ENCODE data around the gene DPP3. TPM values are rescaled to one million over a fixed set of nuclear protein-coding genes. Genes with fewer than 3 reads are reported as not detected.

Gene DPP3
- total and polyA plus RNA-seq, 2 of the 4 experiments (the other 2 are of a cell fraction) = 51.8 to 66.3 TPM

DNA sequence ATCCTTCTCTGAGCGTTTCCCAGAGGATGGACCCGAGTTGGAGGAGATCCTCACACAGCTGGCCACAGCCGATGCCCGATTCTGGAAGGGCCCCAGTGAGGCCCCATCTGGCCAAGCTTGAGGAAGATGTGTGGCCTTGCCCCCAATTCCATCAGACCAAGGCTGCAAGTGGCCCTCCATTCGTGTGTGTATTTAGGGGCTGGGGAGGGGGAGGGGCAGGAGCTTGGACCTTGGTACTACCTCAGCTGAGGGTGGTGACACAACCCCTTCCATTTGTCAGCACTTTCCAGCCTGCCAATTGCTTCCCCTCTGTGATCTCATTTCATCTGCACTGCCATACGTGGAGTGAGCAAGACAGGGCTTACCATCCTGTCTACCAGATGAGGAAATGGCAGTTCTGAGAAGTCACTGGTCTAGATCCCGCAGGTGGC lies 28.9 kb downstream of the DPP3 start:
- Histone ChIP-seq H3K4ac (ENCODE audit: low read depth, low read length) (no peak overlapping the region), H3K27ac (ENCODE audit: insufficient read depth, low read length) (no peak overlapping the region), H3K14ac (replicated peaks; ENCODE audit: low read depth, low read length) (no peak overlapping the region), H3K9me1 (ENCODE audit: insufficient read depth, low read length) (peaks cover 7% of the 10 kb centered on the region; the same call in 1 of the 2 replicates), H3K9me3 (ENCODE audit: control insufficient read depth, insufficient read depth, low read length) (no peaks in the 10 kb centered on the region), H3K79me1 (ENCODE audit: low read depth in 1 of 2, low read length in 2 of 2) (peaks cover 13 to 24% of the 10 kb centered on the region in 2 experiments), H2AK9ac (replicated peaks; ENCODE audit: low read depth, low read length, poor library complexity) (no peak overlapping the region), H2BK15ac (ENCODE audit: low read depth, low read length) (no peak overlapping the region), H2BK120ac (ENCODE audit: low read depth, low read length) (no peak overlapping the region), H3K9ac (ENCODE audit: low read depth, low read length) (no peak overlapping the region), H3K4me1 (ENCODE audit: control insufficient read depth, insufficient read depth, low read length) (no peaks in the 10 kb centered on the region), H2BK20ac (ENCODE audit: low read depth, low read length) (no peak overlapping the region), H2AFZ (replicated peaks; ENCODE audit: low read length, poor library complexity) (no peak overlapping the region), H4K20me1 (ENCODE audit: insufficient read depth, low read length) (no peaks in the 10 kb centered on the region), H2BK5ac (ENCODE audit: low read depth, low read length, poor library complexity, severe bottlenecking) (no peak overlapping the region), H3K18ac (ENCODE audit: low read depth, low read length) (no peak overlapping the region), H2AK5ac (ENCODE audit: low read depth, low read length) (no peak overlapping the region), H4K5ac (ENCODE audit: low read depth, low read length) (no peak overlapping the region), H3K36me3 (ENCODE audit: control insufficient read depth, insufficient read depth, low read length) (peaks cover 13% of the 10 kb centered on the region), H3K4me2 (ENCODE audit: low read depth, low read length) (no peak overlapping the region), H4K8ac (ENCODE audit: low read depth in 2 of 2, low read length in 2 of 2) (no peak overlapping the region), H3K4me3 (ENCODE audit: insufficient read depth, low read depth, low read length) (no peak overlapping the region), H4K91ac (ENCODE audit: insufficient read depth, low read depth, low read length) (no peak overlapping the region), H3K23ac (ENCODE audit: low read depth, low read length) (no peak overlapping the region), H3K56ac (ENCODE audit: extremely low read depth, insufficient read depth, low read length) (no peak overlapping the region), H3K27me3 (ENCODE audit: control insufficient read depth, insufficient read depth, low read length) (no peaks in the 10 kb centered on the region)
- ChIA-PET POLR2A (ENCODE audit: unreplicated experiment) (no interaction called here), CTCF (interaction anchor here (0.5 kb wide), 1 partner anchor 223 kb away, joined by 3 read pairs; no protein-coding TSS in a partner anchor)
- no TSS peak for BruUV-seq (replicated peaks)
- intact Hi-C loops (cut with micrococcal nuclease) = no loop called here
- ATAC-seq (ENCODE audit: low read depth) = no peak
- DNase-seq = no peak
- in situ Hi-C loops (cut with MboI; ENCODE audit: low sequenced_read_pairs) = no loop called here
- TF ChIP-seq MXI1 (IDR thresholded peaks at IDR 0.05; ENCODE audit: borderline replicate concordance, low read depth, low read length) (no peak), BHLHE40 (IDR thresholded peaks at IDR 0.05; ENCODE audit: low read depth, low read length) (no peak), CHD1 (IDR thresholded peaks at IDR 0.05; ENCODE audit: low read depth, low read length) (no peak), POLR2A (IDR thresholded peaks at IDR 0.05; ENCODE audit: low read depth, low read length) (no peak), CEBPB (IDR thresholded peaks at IDR 0.05; ENCODE audit: low read depth, low read length) (no peak), RCOR1 (IDR thresholded peaks at IDR 0.05; ENCODE audit: insufficient replicate concordance, low read length) (no peak)
- TF ChIP-seq, protein P1, sequence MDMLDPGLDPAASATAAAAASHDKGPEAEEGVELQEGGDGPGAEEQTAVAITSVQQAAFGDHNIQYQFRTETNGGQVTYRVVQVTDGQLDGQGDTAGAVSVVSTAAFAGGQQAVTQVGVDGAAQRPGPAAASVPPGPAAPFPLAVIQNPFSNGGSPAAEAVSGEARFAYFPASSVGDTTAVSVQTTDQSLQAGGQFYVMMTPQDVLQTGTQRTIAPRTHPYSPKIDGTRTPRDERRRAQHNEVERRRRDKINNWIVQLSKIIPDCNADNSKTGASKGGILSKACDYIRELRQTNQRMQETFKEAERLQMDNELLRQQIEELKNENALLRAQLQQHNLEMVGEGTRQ (IDR thresholded peaks at IDR 0.05; ENCODE audit: low read depth, low read length) = no peak
- dilution Hi-C loops (cut with HindIII; ENCODE audit: low sequenced_read_pairs, unreplicated experiment) = no loop called here
- 70% methylated on average over 2 of the region's 7 CpGs; no CpG with 5 or more reads in 1 of the 2 experiments for WGBS, 2 experiments (ENCODE audit: extremely low coverage in 2 of 2, insufficient read length in 1 of 2)

Measured in IMR-90 (cell line).